Measurements from ENCODE around the gene LPP.

DNA sequence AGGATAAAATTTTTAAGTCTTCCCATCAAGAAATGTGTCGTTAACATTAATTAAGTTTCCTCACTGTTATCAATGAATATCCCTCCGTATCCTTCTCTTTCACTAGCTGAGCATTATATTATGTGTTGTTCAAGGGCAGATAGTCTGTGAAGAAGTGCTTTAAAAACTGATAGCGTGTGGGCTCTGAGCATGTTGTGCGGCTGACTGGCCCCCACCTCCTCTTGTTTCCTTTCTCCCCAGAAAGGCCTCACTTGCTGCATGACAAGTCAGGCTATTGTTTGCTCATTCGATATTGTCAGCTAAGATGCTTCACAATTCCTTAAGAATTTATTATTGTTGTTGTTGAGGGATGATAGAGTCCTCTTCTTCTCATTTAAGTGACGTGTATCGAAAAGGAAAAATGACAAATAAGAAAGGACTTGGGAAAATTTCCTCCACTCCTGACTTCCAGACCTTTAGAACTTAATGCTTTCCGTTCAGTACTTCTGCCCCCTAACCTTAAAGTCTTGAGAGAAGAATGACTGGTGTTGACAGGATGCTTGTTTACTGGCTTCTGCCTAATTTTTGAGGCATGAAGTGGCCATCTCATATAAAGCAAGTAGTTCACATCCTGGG, 298.3 kb downstream of the LPP start:
- TF ChIP-seq CTCF (IDR thresholded peaks at IDR 0.05; ENCODE audit: insufficient read depth, low read length, poor library complexity, severe bottlenecking) (no peak), EZH2phosphoT487 (conservative IDR thresholded peaks at IDR 0.05; ENCODE audit: low read length) (no peak)

Measured in SU-DHL-6 (cell line).